IgD-negative memory B cell (primary cell): ENCODE results near the gene SPDYE16. TPM values are rescaled to one million over a fixed set of nuclear protein-coding genes. Genes with fewer than 3 reads are reported as not detected.
"Not testable (repeated sequence)": the region's sequence is repeated elsewhere in the genome, so short reads cannot be mapped to it uniquely, and the experiment has no call there.

Experiments
- H3K27ac Mint-ChIP-seq, 3 donors: one replicate each; pipeline ENCODE4 v1.8.0; 2020 to 2022; ENCODE audit warnings: mild to moderate bottlenecking in 3 of 3, mixed read lengths in 3 of 3, moderate library complexity in 1 of 3
- H3K27me3 Mint-ChIP-seq: one replicate; pipeline ENCODE4 v1.8.0; 2021; ENCODE audit warnings: mixed read lengths
- H3K36me3 Mint-ChIP-seq: one replicate; pipeline ENCODE4 v1.8.0; 2020; ENCODE audit warnings: mild to moderate bottlenecking, mixed read lengths
- H3K4me1 Mint-ChIP-seq, 3 donors: one replicate each; pipeline ENCODE4 v1.8.0; 2020 to 2022; ENCODE audit warnings: mixed read lengths in 3 of 3, mild to moderate bottlenecking in 1 of 3
- H3K4me3 Mint-ChIP-seq, 4 donors: one replicate each; pipeline ENCODE4 v1.8.0; 2020 to 2022; ENCODE audit warnings: mild to moderate bottlenecking in 4 of 4, mixed read lengths in 4 of 4, moderate library complexity in 3 of 4
- H3K9me3 Mint-ChIP-seq, 3 donors: one replicate each; pipeline ENCODE4 v1.8.0; 2020 to 2021; ENCODE audit warnings: mixed read lengths in 3 of 3, mild to moderate bottlenecking in 1 of 3
- polyA plus RNA-seq: library from polyadenylated mRNA; unstranded; fragments of 300-500 nt; fragmentation: Illumina TruSeq; gene quantifications from one replicate; pipeline ENCODE4 v1.2.3, GENCODE V29; 2021

Gene SPDYE16, protein sequence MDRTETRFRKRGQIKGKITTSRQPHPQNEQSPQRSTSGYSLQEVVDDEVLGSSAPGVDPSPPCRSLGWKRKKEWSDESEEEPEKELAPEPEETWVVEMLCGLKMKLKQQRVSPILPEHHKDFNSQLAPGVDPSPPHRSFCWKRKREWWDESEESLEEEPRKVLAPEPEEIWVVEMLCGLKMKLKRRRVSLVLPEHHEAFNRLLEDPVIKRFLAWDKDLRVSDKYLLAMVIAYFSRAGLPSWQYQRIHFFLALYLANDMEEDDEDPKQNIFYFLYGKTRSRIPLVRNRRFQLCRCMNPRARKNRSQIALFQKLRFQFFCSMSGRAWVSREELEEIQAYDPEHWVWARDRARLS
- 0.11 TPM for polyA plus RNA-seq

DNA sequence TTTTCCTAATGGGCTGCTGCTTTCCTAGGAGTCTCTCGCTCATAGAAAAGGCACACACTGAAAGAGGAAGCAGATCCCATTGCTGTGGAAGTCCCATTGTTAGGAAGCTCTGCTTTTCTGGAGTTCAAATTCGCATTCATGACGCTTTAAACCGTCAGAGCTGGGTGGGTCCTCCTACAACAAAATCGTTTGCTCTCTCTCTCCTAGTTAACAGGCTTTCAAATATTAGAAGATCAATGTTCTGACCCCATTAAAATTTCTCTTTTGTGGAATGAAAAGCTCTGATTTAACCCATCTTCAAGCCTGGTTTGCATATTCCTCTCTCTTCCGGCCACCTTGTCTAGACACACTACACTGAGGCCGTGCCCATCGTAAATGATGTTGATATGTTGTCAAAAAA is at the start of gene SPDYE16:
TSS of gene SPDYE16 (minus strand) at position 101 of the 400 bp plus-strand sequence. CDS start 1,838 bp downstream, outside the sequence.
- not testable (repeated sequence) for H3K4me3 Mint-ChIP-seq, H3K4me1 Mint-ChIP-seq, H3K27me3 Mint-ChIP-seq, H3K9me3 Mint-ChIP-seq, H3K27ac Mint-ChIP-seq, H3K36me3 Mint-ChIP-seq

DNA sequence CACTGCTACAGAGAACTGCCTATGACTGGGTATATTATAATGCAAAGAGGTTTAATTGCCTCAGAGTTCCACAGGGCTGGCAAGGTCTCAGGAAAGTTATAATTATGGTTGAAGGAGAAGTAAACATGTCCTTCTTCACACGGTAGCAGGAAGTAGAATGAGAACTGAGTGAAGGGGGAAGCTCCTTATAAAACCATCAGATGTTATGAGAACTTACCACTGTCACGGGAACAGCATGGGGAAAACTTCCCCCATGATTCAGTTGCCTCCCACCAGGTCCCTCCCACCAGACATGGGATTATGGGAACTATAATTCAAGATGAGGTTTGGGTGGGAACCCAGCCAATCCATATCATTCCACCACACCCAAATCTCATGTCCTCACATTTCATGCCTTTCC is 49.6 kb upstream of the SPDYE16 start:
- H3K4me3 Mint-ChIP-seq, H3K9me3 Mint-ChIP-seq, H3K27me3 Mint-ChIP-seq, H3K36me3 Mint-ChIP-seq, H3K27ac Mint-ChIP-seq: not testable (repeated sequence)
- peaks cover 23 to 30% (median 26%) of the 10 kb centered on the region in 3 donors for H3K4me1 Mint-ChIP-seq

DNA sequence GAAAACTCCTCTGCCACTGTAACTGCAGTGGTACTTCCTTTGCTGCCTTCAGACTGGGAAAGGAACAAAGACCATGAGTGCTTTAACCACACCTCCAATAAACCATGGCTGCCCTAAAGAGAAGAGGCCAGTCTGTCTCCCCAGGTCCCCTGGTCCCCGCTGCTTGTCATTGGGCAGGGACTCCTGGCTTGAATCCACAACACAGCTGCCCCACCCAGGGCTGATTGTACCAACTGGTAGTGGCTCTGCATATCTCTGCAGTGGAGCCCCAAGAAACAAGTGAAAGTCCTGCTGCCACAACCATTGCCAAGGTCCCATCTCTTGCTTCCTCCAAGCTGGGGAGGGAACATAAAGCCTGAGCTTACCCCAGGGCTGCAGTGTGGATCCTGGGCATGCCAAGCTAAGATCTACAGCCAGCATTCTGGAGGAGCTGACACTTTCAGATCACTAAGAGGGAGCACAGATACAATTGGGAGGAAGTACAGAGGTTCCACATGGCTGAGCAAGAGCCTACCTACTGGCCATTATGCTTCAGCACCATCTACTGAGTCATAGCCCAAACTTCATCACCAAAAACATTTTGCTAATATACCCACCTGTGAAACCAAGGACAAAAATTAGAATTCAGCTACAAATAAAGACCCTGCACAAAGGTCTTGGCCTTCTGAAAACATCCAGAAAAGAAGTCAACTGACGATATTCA is 48.7 kb upstream of the SPDYE16 start:
- not testable (repeated sequence) for H3K36me3 Mint-ChIP-seq, H3K27me3 Mint-ChIP-seq, H3K9me3 Mint-ChIP-seq
- H3K27ac Mint-ChIP-seq, result peak overlapping the region in 1 of 3 donors; percentile 25
- H3K4me3 Mint-ChIP-seq, result peak overlapping the region in 2 of 4 donors; percentile 17 to 77
- H3K4me1 Mint-ChIP-seq, result peaks cover 25 to 28% (median 25%) of the 10 kb centered on the region in 3 donors

DNA sequence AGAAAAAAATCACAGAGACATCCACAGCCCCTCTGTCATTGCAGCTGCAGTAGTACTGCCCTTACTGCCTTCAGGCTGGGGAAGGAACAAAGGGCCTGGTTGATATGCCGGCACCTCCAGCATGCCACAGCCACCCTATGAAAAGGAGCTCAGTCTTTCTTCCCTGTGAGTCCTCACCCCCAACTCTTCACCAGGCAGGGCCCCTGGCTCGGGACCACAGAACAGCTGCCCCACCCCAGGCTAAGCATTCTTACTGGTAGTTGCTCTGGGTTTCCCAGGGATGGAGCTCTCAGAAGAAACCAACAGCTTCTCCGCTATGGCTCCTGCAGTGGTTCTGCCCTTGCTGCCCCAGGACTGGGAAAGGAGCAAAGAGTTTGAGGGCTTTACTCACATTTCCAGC is 47.9 kb upstream of the SPDYE16 start:
- H3K4me1 Mint-ChIP-seq, result peaks cover 25 to 28% (median 25%) of the 10 kb centered on the region in 3 donors
- not testable (repeated sequence) for H3K4me3 Mint-ChIP-seq, H3K36me3 Mint-ChIP-seq, H3K27ac Mint-ChIP-seq, H3K9me3 Mint-ChIP-seq, H3K27me3 Mint-ChIP-seq

DNA sequence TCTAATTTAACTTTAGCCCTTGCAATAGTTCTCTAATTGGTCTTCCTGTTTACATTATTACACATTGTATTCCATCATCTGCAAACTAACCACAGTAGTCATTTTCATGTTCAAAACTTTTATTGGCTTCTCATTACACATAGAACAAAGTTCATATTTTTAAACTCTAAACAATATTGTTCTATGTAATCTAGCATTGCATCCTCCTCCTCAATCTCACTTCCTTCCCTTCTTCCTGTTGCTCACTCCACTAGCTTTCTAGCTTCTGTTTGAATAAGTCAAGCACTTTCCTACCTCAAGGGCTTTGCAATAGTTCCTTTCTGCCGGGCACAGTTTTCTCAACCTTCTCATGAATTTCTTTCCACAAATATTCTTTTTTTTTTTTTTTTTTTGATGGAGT is 45.5 kb upstream of the SPDYE16 start:
- peaks cover 25 to 35% (median 31%) of the 10 kb centered on the region in 3 donors for H3K4me1 Mint-ChIP-seq
- not testable (repeated sequence) for H3K36me3 Mint-ChIP-seq, H3K27me3 Mint-ChIP-seq, H3K9me3 Mint-ChIP-seq
- H3K27ac Mint-ChIP-seq, result peak overlapping the region in 1 of 3 donors; percentile 56
- H3K4me3 Mint-ChIP-seq, result peak overlapping the region in 1 of 4 donors; percentile 62

DNA sequence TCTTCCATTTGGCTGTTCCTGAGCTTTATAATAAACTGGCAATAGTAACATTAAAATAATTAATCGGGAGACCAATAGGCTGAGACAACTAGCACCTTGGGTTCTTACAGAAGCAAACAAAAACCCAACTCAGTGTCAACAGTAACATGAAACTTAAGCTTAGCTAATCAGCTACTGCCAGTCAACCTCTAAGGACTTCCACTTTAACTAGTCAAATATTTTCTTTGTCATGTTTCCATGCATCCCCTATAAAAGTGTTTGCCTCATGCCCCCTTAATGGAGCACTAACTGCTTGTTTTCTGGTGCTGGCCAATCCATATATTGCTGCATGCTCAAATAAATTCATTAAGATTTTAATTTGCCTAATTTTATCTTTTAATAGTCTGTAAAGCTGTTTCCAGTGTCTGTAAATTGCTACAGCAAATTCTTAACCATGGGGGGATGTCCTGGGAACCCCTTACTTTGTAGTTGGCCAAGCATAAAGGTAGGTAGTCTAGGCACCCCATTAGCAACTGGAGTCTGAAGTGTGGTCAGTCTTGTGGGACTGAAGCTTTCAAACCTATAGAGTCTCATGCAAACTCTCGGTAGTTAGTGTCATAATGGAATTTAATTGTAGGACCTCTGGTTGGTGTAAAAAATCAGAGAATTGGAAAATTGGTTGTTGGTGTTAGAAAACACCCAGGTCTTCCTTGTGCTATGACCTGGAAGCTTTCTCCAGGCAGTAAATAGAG is 43.7 kb upstream of the SPDYE16 start:
- not testable (repeated sequence) for H3K9me3 Mint-ChIP-seq, H3K27me3 Mint-ChIP-seq, H3K27ac Mint-ChIP-seq, H3K4me3 Mint-ChIP-seq, H3K36me3 Mint-ChIP-seq
- peaks cover 14 to 27% (median 26%) of the 10 kb centered on the region in 3 donors for H3K4me1 Mint-ChIP-seq

DNA sequence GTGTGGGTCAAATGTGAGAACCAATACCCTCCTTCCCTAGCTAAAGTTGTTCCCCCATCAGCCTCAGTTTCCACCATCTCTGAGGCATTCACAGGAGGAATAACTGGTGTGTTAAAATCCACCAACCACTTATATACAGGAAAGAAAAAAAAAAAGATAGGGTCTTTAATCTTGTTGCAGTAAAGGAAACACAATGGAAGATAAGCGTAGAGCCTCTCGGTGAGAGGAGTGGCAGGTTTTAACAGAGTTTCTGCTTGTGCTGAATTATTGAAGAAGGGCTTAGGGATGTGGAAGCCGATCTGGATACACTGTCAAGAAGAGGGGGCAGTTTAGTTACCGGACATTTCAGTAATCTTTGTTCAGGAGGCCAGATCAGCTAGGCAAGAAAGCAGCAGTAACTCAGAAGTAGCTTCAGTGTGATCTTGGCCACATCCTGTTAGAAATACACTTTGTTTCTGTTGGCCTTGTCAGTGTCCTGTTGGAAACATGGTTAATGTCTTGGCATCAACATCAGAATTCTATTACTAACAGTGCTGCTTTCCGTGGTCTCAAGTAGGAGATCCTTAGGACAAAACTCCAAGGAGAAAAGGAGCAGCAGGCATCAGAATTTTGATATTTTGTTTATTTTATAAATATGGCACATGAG is 40.7 kb upstream of the SPDYE16 start:
- H3K36me3 Mint-ChIP-seq, H3K27me3 Mint-ChIP-seq, H3K4me3 Mint-ChIP-seq, H3K9me3 Mint-ChIP-seq: not testable (repeated sequence)
- peak overlapping the region in 1 of 3 donors; percentile 39 for H3K27ac Mint-ChIP-seq
- H3K4me1 Mint-ChIP-seq, result peaks cover 11 to 24% (median 22%) of the 10 kb centered on the region in 3 donors

DNA sequence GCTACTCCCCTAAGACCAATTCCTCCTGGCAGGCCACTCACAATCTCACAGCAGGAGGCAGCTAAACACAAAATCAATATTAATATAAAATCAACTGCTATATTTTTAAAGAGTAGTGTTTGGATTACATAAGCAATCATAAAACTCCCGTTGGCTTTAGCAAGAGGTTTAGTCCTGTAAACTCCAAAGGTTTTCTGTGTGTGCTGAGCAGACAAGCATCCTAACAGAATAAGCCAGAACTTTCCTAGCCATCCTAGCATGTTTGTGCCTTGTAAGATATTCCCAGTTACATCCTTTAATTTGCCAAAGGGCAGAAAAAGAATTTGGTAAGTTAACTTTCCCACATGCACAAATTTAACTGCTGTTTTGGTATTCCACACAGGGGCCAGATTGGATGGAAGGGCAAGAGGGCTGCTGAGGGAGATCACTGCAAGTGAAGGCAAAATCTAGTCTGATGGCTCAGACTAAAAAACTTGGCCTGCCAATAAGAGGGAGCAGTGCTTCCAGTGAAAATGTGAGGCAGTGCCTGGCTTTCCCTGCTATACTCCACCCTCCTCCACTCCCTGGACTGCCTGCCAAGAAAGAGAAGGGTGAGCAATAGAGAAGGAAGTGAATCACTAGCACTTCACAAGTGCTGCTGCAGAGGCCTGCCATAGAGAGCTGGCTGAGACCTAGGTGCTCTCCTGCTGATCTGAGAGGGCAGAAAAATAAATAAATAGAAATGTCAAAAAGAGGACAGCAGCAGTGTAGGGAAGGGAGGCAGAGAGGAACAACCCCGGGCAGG is 39.9 kb upstream of the SPDYE16 start:
- H3K9me3 Mint-ChIP-seq, H3K36me3 Mint-ChIP-seq, H3K27me3 Mint-ChIP-seq, H3K27ac Mint-ChIP-seq, H3K4me3 Mint-ChIP-seq: not testable (repeated sequence)
- peaks cover 7 to 19% (median 18%) of the 10 kb centered on the region in 3 donors for H3K4me1 Mint-ChIP-seq

DNA sequence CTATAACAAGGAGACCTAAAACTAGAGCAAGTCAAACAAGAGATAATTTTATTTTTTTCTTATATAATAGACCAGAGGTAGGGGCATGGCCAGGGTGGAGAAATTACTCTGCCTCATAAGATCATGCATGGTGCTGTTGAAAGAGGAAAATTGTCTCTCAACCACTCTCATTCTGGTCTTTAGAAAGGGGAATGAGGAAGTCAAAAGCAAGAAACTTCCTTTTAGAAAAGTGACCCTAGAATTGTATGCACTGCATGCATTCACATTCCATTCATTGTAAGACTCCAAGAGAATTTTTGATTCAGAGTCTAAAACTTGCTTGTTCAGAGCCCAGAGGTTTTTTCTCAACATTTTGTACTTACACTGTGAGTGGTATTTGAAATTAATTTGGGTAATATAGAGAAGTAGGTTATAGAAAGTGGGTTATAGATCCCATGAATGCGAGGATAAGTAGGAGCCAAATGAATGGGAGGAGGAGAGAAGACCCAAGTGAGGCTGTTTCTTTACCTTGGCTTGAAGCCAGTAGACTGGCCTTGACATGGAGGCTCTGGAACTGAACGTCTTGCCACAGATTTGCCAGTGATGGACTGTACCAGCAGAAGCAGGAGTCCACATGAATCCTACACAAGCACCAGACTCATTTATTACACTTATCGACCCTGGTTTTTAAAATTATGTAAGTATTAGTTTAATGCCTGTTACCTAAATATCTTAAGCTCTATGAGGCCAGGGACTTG is 33.0 kb upstream of the SPDYE16 start:
- not testable (repeated sequence) for H3K27ac Mint-ChIP-seq, H3K4me1 Mint-ChIP-seq

DNA sequence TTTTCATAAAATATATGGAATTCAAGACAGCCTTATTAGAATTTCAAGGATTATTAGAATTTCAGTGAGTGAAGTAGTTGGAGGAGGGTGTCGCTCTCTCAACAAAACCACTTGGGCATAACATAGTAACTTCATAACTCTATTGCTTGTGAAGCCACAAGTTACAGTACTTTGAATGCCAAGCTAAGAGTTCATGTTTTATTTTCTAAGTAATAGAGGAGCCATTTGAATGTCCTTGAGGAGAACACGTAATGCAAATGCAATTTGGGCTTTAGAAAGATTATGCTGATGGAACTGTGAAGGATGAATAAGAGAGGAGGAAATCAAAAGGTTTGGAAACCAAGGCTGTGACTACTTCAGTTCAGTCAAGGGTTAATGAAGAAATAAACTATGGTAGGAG is 32.3 kb upstream of the SPDYE16 start:
- not testable (repeated sequence) for H3K36me3 Mint-ChIP-seq, H3K27me3 Mint-ChIP-seq, H3K27ac Mint-ChIP-seq, H3K4me1 Mint-ChIP-seq, H3K9me3 Mint-ChIP-seq, H3K4me3 Mint-ChIP-seq

More for the DNA sequence above, 33.0 kb upstream of the SPDYE16 start:
- H3K27me3 Mint-ChIP-seq, H3K36me3 Mint-ChIP-seq, H3K9me3 Mint-ChIP-seq, H3K4me3 Mint-ChIP-seq: not testable (repeated sequence)

DNA sequence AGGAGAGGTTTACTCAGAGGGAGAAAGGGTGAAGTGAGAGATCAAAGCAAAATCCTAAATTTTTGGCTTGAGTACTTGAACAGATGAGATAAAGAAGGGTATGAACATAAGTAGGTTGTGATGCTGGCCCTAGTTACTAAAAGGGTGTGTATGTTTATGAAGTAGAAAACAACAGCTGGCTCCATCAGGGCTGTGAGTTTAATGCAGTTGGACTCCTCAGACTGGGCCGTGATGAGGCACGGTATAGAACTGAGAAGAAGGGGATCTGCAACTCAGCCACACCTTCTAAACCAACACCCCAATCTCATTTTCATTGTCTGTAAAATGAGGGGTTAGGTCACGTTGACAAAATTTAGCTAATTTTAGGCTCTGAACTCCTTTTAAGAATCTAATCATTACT is 29.2 kb upstream of the SPDYE16 start:
- H3K9me3 Mint-ChIP-seq, H3K27me3 Mint-ChIP-seq, H3K4me3 Mint-ChIP-seq, H3K4me1 Mint-ChIP-seq, H3K36me3 Mint-ChIP-seq: not testable (repeated sequence)
- H3K27ac Mint-ChIP-seq, result peak overlapping the region in 1 of 3 donors; percentile 66

DNA sequence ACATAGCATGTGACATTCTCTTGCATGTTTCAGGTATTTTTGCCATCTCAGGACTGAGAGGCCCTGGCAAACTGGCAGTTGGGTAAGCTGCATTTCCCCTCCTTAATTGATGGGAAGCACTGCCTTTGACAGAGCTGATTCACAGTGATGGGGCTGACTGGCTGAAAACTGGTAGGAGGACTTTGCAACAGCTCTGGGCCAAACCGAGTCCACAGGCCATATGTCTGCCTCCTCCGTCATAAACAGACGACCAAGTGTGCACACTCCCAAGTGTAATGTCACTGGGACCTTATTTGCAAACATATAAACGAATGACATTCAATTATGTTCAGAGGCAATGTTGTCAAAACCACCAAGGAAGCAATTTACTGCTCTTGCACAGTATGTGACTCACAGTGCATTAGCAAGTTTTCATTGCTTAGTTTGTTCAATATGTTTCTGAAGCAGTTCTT is 27.3 kb upstream of the SPDYE16 start:
- H3K27ac Mint-ChIP-seq, H3K36me3 Mint-ChIP-seq, H3K27me3 Mint-ChIP-seq, H3K9me3 Mint-ChIP-seq, H3K4me3 Mint-ChIP-seq: not testable (repeated sequence)
- peaks cover 0 to 11% (median 2%) of the 10 kb centered on the region in 3 donors for H3K4me1 Mint-ChIP-seq

DNA sequence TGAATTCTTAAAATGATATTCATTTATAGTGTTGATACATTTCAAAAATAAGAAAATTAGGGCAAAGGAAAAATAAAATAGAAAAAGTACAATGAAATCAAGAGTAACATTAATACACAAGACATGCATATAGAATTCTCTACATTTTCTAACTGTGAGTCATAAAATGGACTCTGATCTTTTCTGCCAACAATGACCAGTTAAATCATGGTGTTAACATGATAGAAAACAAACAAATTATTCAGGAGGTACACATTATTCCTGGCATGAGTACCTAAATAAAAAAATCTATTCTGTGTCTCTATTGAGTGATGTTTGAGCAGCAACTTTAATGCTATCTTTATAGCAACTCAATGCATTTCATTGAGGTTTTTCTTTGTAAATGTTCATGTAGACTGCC is 25.6 kb upstream of the SPDYE16 start:
- H3K9me3 Mint-ChIP-seq, H3K4me3 Mint-ChIP-seq: not testable (repeated sequence)
- peaks cover 3 to 11% (median 5%) of the 10 kb centered on the region in 3 donors for H3K4me1 Mint-ChIP-seq

DNA sequence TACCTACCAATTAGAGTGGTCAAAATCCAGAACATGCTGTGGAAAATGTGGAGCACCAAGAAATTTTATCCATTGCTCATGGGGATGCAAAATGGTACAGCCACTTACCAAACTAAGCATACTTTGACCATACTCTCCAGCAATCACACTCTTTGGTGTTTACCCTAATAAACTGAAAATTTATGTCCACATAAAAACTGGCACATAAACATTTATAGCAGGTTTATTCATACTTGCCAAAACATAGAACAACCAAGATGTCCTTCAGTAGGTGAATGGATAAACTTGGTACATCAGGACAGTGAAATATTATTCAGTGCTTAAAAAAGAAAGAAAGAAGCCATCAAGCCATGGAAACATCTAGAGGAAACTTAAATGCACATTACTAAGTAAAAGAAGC is 24.7 kb upstream of the SPDYE16 start:
- H3K9me3 Mint-ChIP-seq, H3K4me3 Mint-ChIP-seq, H3K27me3 Mint-ChIP-seq, H3K27ac Mint-ChIP-seq, H3K36me3 Mint-ChIP-seq: not testable (repeated sequence)
- H3K4me1 Mint-ChIP-seq, result peaks cover 3 to 11% (median 5%) of the 10 kb centered on the region in 3 donors

More for the DNA sequence above, 25.6 kb upstream of the SPDYE16 start:
- H3K27ac Mint-ChIP-seq, H3K27me3 Mint-ChIP-seq, H3K36me3 Mint-ChIP-seq: not testable (repeated sequence)
